Lower leg skin (tissue), 3 donors: ENCODE data around the gene NCS1.

Experiments used
- CTCF ChIP-seq, 3 donors: fragments of 450-650 bp; IDR thresholded peaks; one replicate each; pipeline ENCODE4 v1.5.1; 2016; ENCODE audit warnings: antibody characterized with exemption in 3 of 3, mild to moderate bottlenecking in 3 of 3, moderate library complexity in 2 of 3
- POLR2A ChIP-seq, 2 donors: fragments of 450-650 bp; IDR thresholded peaks; one replicate each; pipeline ENCODE4 v1.6.1; 2016 to 2017; ENCODE audit warnings: antibody characterized with exemption in 2 of 2, mild to moderate bottlenecking in 1 of 2, moderate library complexity in 1 of 2

DNA sequence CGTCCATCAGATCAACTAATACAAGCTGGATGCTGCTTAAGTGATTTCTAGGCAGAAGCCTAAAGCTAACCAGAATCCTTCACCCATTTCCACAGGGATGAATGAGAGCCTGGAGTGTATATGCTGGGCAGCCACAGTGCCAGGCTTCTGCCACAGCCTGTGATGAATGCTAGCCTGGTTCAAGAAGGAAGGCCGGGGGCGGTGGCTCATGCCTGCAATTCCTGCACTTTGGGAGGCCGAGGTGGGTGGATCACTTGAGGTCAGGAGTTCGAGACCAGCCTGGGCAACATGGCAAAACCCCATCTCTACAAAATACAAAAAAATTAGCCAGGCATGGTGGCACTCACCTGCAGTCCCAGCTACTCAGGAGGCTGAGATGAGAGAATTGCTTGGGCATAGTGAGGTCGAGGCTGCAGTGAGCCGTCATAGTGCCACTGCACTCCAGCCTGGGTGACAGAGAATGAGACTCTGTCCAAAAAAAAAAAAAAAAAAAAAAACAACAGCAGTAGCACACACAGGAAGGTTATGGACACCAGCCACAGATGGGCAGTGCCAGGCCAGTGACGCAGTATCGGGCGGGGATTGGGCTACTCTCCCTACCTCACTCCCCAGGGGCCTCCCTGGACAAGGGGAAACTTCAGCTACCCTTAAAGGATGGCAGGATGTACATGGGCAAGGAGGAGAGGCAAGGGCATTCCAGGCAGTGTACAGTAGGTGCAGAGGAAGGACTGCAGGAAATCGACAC lies 70.2 kb downstream of the NCS1 start:
- TF ChIP-seq CTCF (IDR thresholded peaks at IDR 0.05) (no peak), POLR2A (IDR thresholded peaks at IDR 0.05) (no peak)
